T-helper 9 cell (primary cell): ENCODE measurements around the gene SLC9C1.

Source experiments
- DNase-seq: peaks from one replicate; pipeline ENCODE4 v3.0.0-alpha.2; 2020

The SLC9C1 gene

GRCh38 chr3:112175646-112176045, 118.4 kb downstream of the SLC9C1 start:
- no peak for DNase-seq

DNA sequence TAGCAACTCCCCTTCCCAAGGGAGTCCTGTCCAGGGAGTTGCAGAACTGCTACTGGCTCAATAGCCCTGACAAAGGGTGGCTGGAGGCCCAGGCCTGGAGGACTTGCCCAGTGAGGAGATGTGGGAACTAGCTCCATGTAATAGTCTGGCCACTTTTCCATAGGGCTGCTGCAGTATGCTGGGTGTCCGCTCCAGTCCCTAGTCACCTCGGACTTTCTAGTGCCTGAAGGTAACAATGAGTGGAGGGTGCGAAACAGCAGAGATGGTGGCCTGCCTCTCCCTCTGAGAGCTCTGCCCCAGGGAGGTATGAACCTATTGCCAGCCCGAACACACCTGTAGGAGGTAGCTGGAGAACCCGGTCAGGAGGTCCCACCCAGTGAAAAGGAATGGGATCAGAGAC, 119.0 kb downstream of the SLC9C1 start:
- DNase-seq: no peak

- DNase-seq: no peak
Observed at GRCh38 chr3:112171144-112171543, 122.9 kb downstream of the SLC9C1 start.

DNA sequence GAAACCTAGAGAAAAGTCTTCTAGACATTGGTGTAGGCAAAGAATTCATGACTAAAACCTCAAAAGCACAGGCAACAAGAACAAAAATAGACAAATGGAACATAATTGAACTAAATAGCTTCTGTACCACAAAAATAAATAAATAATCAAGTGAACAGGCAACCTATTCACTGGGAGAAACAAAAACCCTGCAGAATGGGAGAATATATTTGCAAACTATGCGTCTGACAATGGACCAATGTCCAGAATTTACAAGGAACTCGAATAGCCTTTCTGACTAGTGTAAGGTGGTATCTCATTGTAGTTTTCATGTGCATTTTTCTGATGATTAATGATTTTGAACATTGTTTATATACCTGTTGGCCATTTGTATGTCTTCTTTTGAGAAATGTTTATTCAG, 124.0 kb downstream of the SLC9C1 start:
- no peak for DNase-seq

DNA sequence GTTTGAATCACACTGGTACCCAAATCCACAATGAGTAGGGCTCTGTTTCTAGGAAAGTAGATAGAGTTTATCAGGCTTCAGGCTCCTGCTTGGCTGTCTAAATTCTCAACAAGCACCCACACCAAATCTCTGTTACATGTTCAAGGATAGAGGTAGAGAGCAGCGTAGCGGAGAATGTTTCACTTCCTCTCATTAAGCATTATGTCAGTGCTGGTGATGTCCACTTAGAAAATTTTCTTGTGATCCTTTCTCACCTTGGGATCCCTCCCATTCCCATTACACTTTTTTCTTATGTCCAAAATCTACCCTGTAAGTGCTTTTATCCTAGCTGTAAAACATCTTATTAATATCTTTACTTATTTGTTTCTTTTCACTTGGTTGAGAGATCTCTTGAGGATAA, 126.3 kb downstream of the SLC9C1 start:
- no peak for DNase-seq

DNA sequence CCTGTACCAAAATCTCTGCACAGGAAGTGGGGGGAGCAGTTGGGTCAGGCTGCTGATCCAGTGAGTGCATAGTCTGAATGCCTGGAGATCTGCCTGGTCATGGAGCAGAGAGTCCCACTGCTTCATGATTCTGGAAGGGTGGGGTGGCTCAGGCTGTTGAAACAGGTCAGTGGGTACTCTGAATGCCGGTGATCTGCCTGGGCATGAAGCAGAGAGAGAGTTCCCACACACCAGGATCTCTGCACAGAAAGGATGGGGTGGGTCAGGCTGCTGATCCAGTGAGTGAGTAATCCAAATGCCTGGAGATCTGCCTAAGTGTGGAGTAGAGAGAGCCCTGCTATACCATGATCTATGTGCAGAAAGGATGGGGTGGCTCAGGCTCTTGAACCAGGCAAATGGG, 144.9 kb downstream of the SLC9C1 start:
- no peak for DNase-seq

DNA sequence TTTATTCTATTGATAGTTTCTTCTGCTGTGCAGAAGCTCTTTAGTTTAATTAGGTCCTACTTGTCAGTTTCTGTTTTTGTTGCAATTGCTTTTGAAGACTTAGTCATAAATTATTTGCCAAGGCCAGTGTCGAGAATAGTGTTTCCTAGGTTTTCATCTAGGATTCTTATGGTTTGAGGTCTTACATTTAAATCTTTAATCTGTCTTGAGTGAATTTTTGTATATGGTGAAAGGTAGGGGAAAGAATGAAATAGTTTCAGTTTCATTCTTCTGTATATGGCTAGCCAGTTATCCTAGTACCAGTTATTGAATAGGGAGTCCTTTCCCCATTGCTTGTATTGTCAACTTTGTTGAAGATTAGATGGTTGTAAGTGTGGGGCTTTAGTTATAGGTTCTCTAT, 150.3 kb downstream of the SLC9C1 start:
- no peak for DNase-seq

- DNase-seq: no peak
Observed at GRCh38 chr3:112143251-112143650, 150.8 kb downstream of the SLC9C1 start.

DNA sequence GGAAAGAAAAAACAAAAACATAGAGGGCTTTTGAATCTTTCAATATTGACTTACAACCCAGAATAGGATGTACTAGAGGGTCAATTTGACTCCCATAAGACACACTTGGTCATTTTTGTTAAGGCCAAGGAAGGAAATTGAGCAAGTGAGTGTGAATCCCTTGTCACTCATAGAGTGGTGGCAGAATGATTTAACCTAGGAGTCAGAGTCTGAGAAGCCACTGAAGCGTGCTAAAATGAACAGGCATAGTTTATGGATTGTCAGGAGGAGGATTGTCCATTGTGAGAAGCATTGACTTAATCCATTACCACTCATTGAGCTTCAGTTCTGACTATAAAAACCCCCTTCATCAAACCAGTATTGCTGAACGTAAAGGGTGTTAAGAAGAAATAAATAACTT, 152.7 kb downstream of the SLC9C1 start:
- DNase-seq: no peak

- no peak for DNase-seq
Observed at GRCh38 chr3:112140584-112140983, 153.4 kb downstream of the SLC9C1 start.

GRCh38 chr3:112138219-112138969, 155.6 kb downstream of the SLC9C1 start:
- no peak for DNase-seq

DNA sequence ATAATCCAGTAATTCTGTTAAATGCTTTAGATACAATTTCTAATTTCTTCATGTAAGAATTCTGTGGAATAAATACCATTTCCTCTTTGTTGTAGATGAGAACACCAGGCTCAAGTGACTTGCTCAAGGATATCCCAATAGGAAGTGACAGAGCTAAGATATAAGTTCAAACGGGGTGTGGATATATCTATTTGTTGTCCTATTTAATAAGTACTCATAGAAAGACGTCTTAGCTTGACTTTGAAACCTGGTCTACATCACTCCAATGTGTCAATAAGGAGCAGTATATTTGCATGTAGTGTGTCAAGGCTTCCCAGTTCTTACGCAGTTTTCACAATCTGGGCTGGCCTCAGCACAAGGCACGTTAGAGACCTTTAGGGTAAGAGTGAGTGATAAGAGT, 156.2 kb downstream of the SLC9C1 start:
- no peak for DNase-seq

- no peak for DNase-seq
Observed at GRCh38 chr3:112136959-112137693, 156.9 kb downstream of the SLC9C1 start.

DNA sequence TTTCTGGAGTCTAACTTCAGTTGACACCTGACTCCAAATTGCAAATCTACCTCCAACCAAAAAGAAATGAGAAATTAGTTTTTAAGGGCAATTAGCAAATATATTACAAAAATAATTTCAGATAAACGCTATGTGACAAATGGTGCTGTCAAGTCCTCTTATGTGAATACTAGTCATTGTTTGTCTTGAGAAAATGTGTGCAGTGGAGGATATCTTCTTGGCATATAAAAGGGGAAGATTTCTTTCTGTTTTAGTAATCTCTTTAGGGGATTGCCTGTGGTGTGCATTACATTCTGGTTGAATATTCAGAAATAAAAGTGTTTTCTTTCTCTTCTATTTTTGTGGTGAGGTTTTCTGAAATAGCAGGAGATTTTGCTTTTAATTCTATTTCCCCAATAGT, 158.0 kb downstream of the SLC9C1 start:
- no peak for DNase-seq

DNA sequence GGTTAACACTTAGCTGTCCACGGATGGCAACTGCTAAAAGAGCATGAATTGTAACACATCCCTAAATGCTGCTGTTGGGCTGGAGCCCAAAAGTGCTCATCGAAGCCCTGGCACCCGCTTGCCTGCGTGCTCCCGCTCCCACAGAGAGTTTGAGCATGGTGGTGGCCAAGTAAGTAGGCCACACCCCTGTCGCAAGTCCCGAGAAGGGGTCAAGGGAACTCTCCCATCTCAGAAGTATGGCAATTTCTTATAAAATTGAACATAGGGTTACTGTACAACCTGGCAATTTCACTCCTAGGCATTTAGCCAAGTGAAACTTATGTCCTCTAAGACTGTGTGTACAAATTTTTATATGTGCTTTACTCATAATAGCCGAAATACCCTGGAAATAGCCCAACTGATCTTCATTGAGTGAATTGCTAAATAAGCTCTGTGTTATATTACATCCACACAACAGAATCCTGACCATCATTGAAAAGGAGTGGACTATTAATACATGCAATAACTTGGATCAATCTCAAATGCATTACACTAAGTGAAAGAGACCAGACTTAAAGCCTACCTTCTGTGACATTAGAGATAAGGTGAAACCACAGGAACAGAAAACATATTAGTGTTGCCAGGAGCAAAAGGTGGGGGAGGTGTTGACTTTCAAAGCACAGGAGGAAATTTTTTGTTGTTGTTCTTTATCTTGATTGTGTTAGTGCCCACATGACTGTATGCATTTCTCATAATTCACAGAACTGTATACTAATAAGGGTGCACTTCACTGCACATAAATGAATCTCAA, 159.5 kb downstream of the SLC9C1 start:
- DNase-seq: no peak

DNA sequence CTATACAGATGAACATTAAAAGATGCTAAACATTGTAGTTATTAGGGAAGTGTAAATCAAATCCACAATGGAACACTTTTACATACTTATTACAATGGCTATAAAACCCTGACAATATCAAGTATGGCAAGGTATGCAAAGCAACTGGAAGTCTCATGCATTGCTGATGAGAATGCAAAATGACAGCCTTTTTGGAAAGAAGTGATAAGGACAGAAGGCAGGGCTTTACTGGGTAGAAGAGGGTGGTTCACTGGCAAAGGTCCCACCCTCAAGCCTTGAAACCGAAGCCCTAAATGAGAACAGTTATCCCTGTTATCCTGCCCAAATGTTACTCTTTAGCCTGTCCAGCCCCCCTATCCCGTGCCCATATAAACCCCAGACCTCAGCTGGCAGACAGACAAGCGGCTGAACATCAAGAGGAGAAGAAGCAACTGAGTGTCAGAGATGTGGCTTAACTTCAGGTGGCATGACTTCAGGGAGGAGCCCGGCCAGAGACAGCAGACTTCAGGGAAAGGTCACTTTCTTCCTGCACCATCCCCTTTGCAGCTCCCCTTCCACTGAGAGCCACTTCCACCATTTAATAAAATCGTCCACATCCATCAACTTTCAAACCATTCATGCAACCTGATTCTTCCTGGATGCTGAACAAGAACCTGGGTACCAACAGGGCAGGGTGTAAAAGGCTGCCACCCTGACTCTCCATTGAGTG, 160.2 kb downstream of the SLC9C1 start:
- no peak for DNase-seq

DNA sequence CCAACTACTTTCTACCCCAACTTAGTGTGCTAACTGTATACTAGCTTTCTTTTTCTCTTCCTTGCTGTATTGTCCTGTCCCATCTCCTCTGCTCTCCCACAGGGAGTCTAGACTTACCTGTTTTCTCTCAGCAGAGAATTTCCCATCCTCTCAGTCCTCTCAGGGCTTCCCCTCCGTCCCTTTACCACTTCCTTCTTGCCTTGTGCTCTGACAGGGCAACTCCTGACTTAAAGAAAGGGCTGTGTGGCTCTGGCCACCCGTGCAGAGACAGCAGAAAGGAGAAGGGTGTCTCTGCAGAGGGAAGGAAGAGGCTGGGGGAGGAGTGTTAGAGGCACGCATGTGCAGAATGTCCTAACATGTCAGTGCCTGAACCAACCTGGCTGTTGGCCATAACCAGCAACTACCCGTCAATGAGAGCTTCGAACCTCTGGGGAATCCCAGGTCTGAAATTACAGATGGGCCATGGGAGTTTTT, 161.0 kb downstream of the SLC9C1 start, which contains the start of gene GCSAM:
Gene GCSAM, minus strand, starts transcription at position 274 of the 474 bp plus-strand sequence. Its CDS starts 128 bp downstream, at position 146.
- peak; percentile 35 for DNase-seq

DNA sequence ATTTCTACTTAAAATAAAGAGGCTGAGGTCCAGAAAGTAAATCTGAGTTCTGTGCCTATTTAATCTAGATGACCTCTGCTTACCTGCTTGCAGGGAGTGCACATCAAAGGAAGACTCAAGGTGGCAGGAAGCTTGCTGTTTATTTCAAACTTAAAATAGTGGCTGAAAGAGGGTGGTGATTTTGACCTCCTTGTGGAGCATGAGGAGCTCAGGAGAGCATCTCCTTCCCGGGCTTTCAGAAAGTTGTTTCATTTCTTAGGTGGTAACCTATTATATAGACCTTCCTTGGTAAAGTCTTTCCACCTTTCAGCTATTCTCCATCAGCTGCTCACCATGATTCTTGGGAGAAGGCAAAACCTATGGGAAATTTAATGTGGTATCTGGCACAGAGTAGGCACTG, 161.5 kb downstream of the SLC9C1 start:
- DNase-seq: no peak

DNA sequence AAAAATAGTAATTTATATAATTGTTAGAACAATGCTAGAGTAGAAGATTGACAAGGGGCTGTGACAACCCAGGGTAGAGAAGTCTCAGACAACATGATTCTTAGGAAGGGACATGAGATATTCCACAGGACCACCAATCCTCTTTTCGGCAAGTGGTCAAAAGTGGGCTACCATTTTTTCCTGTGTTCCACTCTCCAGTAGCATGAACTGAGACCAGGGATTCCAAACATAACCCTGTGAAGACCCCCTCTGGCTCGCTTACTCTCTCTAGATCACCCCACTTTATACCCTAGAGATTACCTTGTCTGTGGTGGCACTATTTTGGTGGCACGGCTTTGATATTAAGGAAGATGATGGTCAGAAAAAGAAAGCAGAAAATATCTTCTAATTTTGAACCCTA, 161.9 kb downstream of the SLC9C1 start:
- no peak for DNase-seq

DNA sequence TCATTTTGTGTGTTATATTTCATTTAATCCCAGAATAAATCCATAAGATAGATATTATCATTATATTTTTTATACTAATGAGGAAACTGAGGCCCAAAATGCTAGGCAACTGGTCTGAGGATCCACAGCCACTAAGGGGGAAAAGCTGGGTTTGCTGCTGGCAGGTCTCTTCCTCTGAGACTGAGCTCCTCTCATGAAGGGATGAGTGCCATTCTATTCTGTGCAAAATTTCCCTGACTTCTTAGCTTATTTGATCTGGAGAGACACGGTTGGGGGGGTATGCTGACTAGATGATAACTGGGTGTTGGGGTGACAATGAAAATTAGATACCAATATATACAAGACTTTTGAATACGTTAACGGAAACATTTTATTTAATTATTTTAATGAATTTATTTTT, 162.9 kb downstream of the SLC9C1 start:
- DNase-seq: no peak

DNA sequence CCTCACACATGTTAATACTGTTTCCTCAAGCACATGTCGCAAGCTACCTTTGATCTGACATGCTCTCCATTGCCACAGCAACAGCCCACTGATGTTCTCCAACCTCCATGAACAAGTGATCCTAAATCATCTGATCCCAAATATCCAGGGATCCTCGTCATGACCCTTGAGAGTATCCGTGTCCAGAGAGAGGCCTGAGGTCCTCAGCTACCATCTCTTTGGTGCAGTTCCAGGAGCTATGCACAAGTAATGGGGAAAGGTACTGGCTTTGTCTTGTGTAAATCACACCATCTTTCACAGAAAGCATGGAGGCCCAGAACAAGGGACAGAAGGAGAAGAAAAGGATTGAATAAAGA, 163.4 kb downstream of the SLC9C1 start:
- no peak for DNase-seq

DNA sequence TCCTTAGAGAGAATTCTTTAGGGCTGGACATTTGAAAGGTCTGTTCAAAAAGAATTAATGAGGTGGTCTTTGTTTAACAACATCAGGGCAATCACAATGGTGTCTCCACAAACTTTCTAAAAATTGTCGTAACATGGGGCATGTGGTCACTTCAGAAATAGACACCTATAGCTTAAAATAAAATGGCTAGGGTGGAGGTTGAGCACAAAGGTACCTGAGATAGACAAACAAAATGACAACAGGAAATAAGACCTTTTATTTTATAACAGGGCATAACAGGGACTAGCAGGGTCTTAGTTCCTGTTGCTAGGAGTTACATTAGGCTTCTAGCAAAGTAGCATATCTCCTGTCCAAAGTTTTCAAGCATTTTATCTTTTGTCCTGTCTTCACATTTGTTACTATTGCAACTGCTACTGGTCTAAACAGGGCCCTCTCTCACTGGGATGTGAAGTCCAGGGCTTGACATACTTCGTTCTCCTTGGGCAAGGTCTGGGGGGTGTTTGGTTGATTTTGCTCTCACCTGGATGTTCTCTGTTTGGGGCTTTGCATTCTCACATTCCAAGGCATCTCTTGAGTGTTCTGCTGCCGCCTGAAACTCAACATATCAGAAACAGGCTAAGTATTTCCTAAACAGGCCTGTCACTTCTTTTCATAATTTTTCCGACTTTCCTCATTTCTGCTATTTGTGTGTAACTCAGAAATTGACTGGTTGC, 163.9 kb downstream of the SLC9C1 start:
- no peak for DNase-seq
